ENCODE measurements around the gene NCOA7.

DNA sequence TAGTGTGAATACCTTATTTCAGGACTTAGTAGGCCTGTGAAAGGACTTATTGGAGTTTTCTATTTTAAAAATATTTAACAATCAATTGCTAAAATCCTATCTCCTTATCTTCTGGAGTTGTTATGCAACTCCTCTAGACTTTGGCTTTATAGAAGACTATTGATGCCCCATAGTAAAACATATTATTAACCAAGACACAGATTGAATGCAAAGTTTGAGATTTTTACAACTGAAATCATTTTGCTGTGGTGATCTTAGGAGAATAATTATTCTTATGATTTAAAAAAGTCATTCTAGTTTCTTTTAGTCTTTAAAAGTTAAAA, 36.9 kb upstream of the NCOA7 start:
- TF ChIP-seq, protein P1, sequence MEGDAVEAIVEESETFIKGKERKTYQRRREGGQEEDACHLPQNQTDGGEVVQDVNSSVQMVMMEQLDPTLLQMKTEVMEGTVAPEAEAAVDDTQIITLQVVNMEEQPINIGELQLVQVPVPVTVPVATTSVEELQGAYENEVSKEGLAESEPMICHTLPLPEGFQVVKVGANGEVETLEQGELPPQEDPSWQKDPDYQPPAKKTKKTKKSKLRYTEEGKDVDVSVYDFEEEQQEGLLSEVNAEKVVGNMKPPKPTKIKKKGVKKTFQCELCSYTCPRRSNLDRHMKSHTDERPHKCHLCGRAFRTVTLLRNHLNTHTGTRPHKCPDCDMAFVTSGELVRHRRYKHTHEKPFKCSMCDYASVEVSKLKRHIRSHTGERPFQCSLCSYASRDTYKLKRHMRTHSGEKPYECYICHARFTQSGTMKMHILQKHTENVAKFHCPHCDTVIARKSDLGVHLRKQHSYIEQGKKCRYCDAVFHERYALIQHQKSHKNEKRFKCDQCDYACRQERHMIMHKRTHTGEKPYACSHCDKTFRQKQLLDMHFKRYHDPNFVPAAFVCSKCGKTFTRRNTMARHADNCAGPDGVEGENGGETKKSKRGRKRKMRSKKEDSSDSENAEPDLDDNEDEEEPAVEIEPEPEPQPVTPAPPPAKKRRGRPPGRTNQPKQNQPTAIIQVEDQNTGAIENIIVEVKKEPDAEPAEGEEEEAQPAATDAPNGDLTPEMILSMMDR (IDR thresholded peaks at IDR 0.05), result no peak
- TF ChIP-seq POLR2A (IDR thresholded peaks at IDR 0.05), result no peak
- TF ChIP-seq EP300 (IDR thresholded peaks at IDR 0.05), result no peak
